Measurements from ENCODE around the gene ANKS1A. TPM values are rescaled to one million over a fixed set of nuclear protein-coding genes. Genes with fewer than 3 reads are reported as not detected.

The ANKS1A gene
- total RNA-seq, 1 experiment from 2014 or later, result 26.5 TPM

- no peak overlapping the region for H3K27ac ChIP-seq (ENCODE audit: insufficient read length, low read depth, low read length)
- H3K79me1 ChIP-seq (ENCODE audit: insufficient read depth, low read depth, low read length, poor library complexity, severe bottlenecking), result peaks cover 3% of the 10 kb centered on the region
- Mint-ChIP-seq H3K36me3 (ENCODE audit: insufficient read depth in 1 of 3, low read depth in 3 of 3) (peaks cover 0 to 3% (median 0%) of the 10 kb centered on the region in 3 experiments; a peak in 1 of 7 replicates), H3K4me3 (no peak overlapping the region), H3K9me3 (no peaks in the 10 kb centered on the region), H3K4me1 (peaks cover 18 to 20% of the 10 kb centered on the region in 2 experiments), H3K27me3 (ENCODE audit: low read depth) (no peaks in the 10 kb centered on the region), H3K27ac (no peak overlapping the region)
- no peak overlapping the region for H4K8ac ChIP-seq (replicated peaks; ENCODE audit: insufficient read length, low read depth, low read length)
- no peak overlapping the region for H2BK12ac ChIP-seq (ENCODE audit: insufficient read length, low read depth, low read length)
- no peak overlapping the region for H2BK5ac ChIP-seq (ENCODE audit: insufficient read length, low read length)
- H3K79me2 ChIP-seq (ENCODE audit: insufficient read depth, low read length), result no peaks in the 10 kb centered on the region; the same call in 1 of the 2 replicates
- H3K27me3 ChIP-seq (ENCODE audit: insufficient read depth, low read length), result no peaks in the 10 kb centered on the region
- H3K18ac ChIP-seq (ENCODE audit: insufficient read length, low read depth, low read length), result no peak overlapping the region
- no peak overlapping the region for H2BK15ac ChIP-seq (ENCODE audit: low read depth, low read length)
- no peak for DNase-seq
- no peaks in the 10 kb centered on the region for H3K4me1 ChIP-seq (ENCODE audit: insufficient read depth, low read length)
- no peak overlapping the region for H2AK5ac ChIP-seq (ENCODE audit: insufficient read length, low read length)
- no peaks in the 10 kb centered on the region for H3K9me3 ChIP-seq (ENCODE audit: control insufficient read depth, low read depth, low read length)
- no peak overlapping the region for H2BK20ac ChIP-seq (ENCODE audit: low read depth, low read length, poor library complexity, severe bottlenecking)
- H3K4ac ChIP-seq (ENCODE audit: low read depth, low read length), result no peak overlapping the region
- no peak overlapping the region for H3T11ph ChIP-seq (ENCODE audit: low read length)
- H3K23ac ChIP-seq (ENCODE audit: insufficient read length, low read depth, low read length), result no peak overlapping the region
- H3K56ac ChIP-seq (ENCODE audit: insufficient read length, low read depth, low read length), result no peak overlapping the region
- H4K5ac ChIP-seq (ENCODE audit: insufficient read length, low read depth, low read length), result no peak overlapping the region
- no CpG with 5 or more reads among the region's 2 CpGs for WGBS (ENCODE audit: extremely low coverage, insufficient read length, low lambda C conversion rate)
- no peak overlapping the region for H3K9ac ChIP-seq (ENCODE audit: extremely low read depth, insufficient read length, low read length)
- no peaks in the 10 kb centered on the region for H4K20me1 ChIP-seq (ENCODE audit: control insufficient read depth, insufficient read depth, insufficient read length)
- H2AFZ ChIP-seq (ENCODE audit: low read length), result no peak overlapping the region
- no peak overlapping the region for H2BK120ac ChIP-seq (ENCODE audit: low read depth, low read length, poor library complexity, severe bottlenecking)
- H3K4me2 ChIP-seq (ENCODE audit: insufficient read depth, insufficient read length, low read length), result no peak overlapping the region
- TF ChIP-seq CTCF (conservative IDR thresholded peaks at IDR 0.05), result no peak
- no peak overlapping the region for H4K91ac ChIP-seq (ENCODE audit: insufficient read length, low read depth, low read length)
- H3K23me2 ChIP-seq (ENCODE audit: insufficient read length, low read depth, low read length, poor library complexity, severe bottlenecking), result no peaks in the 10 kb centered on the region
- H3K14ac ChIP-seq (ENCODE audit: insufficient read depth, low read length), result no peak overlapping the region
These were observed 17.8 kb downstream of the ANKS1A start for GRCh38 chr6:34906826-34907225.

Data from H9 (cell line).